AG09309 (cell line): ENCODE results near the gene PRELID2.
A peak's percentile ranks its signal among the peaks of the same experiment; 100 is the strongest.

Experiments
- DNase-seq: peaks from one replicate; pipeline ENCODE4 v3.0.0-alpha.2; 2010; ENCODE audit warnings: low read depth
- H3K4me3 ChIP-seq: 2 replicates; pipeline ENCODE4 v1.5.1; 2011; ENCODE audit warnings: mild to moderate bottlenecking, low read depth, low read length, moderate library complexity; ENCODE audit not compliant: control insufficient read depth
- TF ChIP-seq, protein P1 (sequence below): IDR thresholded peaks from 2 replicates; pipeline ENCODE4 v1.5.1; 2011; ENCODE audit warnings: mild to moderate bottlenecking, low read depth, low read length, inconsistent platforms; ENCODE audit not compliant: insufficient read depth, control insufficient read depth; ENCODE audit errors: missing control alignments

PRELID2 gene

DNA sequence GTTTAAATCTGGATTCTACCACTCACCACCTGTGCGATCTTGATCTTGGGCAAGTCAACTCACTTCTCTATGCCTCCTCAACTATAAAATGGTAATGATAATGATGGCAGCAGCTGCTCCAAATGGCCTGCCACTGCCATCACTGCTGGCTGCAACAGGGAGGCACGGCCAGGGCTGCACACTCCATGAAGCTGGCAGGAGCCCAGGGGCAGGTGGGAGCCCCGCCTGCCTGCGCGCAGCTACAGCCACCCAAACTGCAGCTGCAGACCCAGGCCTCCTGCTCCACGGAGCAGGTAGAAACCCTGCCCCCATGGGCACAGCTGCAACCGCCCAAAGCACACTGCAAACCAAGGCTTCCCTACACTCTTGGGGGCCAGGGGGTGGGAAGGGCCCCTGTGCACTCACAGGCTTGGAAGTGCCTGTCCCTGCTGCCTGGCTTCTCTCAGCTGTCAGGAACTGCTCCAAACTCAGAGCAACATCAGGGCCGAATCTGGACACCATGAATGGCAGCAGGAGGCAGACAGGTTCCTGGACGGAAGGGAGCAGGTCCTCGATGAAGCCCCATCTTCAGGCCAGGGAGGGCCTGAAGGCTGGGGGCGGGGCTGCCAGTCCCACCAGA is 57.6 kb downstream of the PRELID2 start:
- H3K4me3 ChIP-seq: no peak overlapping the region
- DNase-seq: no peak
- TF ChIP-seq, protein P1, sequence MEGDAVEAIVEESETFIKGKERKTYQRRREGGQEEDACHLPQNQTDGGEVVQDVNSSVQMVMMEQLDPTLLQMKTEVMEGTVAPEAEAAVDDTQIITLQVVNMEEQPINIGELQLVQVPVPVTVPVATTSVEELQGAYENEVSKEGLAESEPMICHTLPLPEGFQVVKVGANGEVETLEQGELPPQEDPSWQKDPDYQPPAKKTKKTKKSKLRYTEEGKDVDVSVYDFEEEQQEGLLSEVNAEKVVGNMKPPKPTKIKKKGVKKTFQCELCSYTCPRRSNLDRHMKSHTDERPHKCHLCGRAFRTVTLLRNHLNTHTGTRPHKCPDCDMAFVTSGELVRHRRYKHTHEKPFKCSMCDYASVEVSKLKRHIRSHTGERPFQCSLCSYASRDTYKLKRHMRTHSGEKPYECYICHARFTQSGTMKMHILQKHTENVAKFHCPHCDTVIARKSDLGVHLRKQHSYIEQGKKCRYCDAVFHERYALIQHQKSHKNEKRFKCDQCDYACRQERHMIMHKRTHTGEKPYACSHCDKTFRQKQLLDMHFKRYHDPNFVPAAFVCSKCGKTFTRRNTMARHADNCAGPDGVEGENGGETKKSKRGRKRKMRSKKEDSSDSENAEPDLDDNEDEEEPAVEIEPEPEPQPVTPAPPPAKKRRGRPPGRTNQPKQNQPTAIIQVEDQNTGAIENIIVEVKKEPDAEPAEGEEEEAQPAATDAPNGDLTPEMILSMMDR: no peak

DNA sequence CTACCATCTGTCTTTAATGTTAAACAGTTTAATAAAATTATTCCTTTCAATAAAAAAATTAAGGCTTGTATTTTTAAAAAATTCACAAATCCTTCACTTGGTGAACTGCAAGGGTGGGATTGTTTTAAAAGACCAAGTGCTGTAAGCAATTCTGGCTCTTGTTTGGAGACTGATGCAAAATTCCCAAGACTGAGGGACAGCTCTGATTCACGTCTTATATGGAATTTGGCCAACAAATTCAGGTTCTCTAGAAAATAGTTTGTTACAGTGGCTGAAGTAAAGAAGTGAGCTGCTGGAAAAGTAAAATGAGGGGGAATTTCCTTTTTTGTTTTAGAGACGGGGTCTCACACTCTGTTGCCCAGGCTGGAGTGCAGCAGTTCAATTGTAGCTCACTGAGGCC is 58.3 kb downstream of the PRELID2 start:
- H3K4me3 ChIP-seq: no peak overlapping the region
- DNase-seq: peak; percentile 18
- TF ChIP-seq, protein P1: no peak

DNA sequence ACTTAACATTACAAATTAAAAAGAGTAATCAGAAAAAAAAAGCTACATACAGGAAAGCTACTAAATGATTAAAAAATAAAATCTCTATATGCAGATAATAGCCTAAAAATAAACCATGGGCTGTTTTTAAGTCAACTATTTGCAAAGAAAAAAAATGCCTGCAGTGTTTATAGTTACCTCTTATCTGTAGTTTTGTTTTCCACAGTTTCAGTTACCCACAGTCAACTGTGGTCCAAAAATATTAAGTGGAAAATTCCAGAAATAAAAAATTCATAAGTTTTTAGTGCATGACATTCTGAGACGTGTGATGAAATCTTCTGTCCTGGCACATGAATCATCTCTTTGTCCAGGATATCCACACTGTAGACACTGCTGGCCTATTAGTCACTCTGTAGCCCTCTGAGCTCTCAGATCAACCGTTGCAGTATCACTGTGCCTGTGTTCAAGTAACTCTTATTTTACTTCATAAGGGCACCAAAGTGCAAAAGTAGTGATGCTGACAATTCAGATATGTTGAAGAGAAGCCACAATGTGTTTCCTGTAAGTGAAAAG is 59.2 kb downstream of the PRELID2 start:
- H3K4me3 ChIP-seq: no peak overlapping the region
- TF ChIP-seq, protein P1: no peak
- peak; percentile 78 for DNase-seq

DNA sequence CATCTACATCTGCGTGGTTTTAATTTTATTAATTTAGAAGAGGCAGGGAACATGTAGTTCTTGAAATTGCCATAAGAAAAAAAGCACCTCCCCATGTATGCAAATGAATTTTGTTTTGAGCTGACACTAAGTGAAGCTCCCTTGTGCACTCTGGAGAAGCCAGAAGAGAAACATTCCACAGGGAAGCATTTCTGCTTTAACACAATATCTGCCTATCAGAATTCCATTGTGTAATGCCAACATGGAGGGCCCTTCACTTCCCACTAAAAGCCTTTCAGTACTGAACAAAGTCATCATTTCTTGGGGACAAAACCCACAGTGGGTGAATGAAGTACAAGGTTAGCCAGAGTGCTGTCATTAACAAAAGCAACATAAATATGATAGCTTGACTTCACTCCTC is 59.7 kb downstream of the PRELID2 start:
- TF ChIP-seq, protein P1: no peak
- no peak overlapping the region for H3K4me3 ChIP-seq
- DNase-seq: no peak

DNA sequence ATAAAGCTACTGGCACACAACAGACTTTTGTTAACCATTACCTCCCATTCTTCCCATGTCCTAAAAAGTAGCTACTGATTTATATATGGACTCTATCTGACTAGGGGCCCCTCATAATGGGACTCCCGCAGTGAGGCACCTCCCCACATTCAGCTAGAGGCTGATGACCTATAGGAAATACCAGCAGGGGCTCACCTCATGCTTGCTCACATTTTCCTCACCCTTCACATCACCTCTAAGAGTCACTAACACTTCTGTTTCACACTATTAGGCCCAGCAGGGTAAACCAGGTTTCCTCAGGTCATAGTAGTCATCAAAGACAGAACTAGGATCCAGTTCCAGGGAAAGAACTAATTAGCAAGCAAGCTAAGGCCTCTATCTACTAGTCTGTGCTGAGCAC is 60.7 kb downstream of the PRELID2 start:
- TF ChIP-seq, protein P1: no peak
- DNase-seq: no peak
- no peak overlapping the region for H3K4me3 ChIP-seq

DNA sequence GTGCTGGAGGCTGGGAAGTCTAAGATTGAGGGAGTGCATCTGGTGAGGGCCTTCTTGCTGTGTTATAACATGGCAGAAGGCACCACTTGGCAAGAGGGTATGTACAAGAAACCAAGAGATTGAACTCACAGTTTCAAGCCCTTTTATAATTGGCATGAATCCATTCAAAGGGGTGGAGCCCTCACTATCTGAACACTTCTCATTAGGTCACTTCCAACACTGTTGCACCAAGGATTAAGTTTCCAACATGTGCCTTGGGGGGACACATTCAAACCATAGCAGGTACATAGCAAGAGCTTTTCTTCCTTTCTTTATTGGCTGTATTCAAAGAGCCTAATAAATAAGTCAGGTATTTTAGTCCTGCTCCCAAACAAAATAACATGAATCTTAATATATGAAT is 62.7 kb downstream of the PRELID2 start:
- TF ChIP-seq, protein P1: no peak
- DNase-seq: no peak
- no peak overlapping the region for H3K4me3 ChIP-seq

DNA sequence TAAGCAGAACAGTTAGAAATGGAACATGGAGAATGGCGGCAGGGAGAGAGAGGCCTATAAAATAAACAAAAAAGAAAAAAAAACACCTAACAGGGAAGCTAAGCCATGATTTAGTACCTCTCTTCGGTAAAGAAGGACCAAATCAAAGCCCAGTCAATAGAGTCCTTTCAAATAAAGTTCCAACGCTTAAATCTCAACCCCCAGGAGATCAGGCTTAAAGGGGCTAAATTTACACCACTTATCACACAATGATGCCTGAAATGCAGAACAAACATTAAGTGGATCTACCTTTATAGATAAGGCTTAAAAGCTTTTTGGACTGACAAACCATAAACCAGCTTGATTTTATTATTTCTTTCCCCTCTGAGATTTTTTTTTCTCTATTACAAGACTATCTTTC is 66.3 kb downstream of the PRELID2 start:
- no peak overlapping the region for H3K4me3 ChIP-seq
- TF ChIP-seq, protein P1: no peak
- DNase-seq: no peak
